Measurements from ENCODE around the gene USB1.

USB1 gene

GRCh38 chr16:58000706-58001676, at the start of gene USB1:
Gene USB1 (plus strand): TSS chr16:58001407. CDS start chr16:58001484, 77 bp downstream.
- DNase-seq, result peak; percentile 71

GRCh38 chr16:57952909-57953308, 48.3 kb upstream of the USB1 start:
- no peak for DNase-seq

- no peak for DNase-seq
Observed at GRCh38 chr16:57953857-57954256, 47.4 kb upstream of the USB1 start.

- DNase-seq, result no peak
Observed at GRCh38 chr16:57955572-57956188, 45.5 kb upstream of the USB1 start.

- DNase-seq, result no peak
Observed at GRCh38 chr16:57956270-57956808, 44.9 kb upstream of the USB1 start.

- DNase-seq, result no peak
Observed at GRCh38 chr16:57956924-57957672, 44.1 kb upstream of the USB1 start.

- DNase-seq, result no peak
Observed at GRCh38 chr16:57957673-57958392, 43.4 kb upstream of the USB1 start.

- DNase-seq, result no peak
Observed at GRCh38 chr16:57958544-57958943, 42.7 kb upstream of the USB1 start.

GRCh38 chr16:57959121-57959520, 42.1 kb upstream of the USB1 start:
- peak; percentile 81 for DNase-seq

- no peak for DNase-seq
Observed at GRCh38 chr16:57959804-57960203, 41.4 kb upstream of the USB1 start.

- DNase-seq, result no peak
Observed at GRCh38 chr16:57960310-57960709, 40.9 kb upstream of the USB1 start.

- DNase-seq, result no peak
Observed at GRCh38 chr16:57960826-57961472, 40.3 kb upstream of the USB1 start.

GRCh38 chr16:57961538-57961937, 39.7 kb upstream of the USB1 start:
- no peak for DNase-seq

GRCh38 chr16:57962046-57962445, 39.2 kb upstream of the USB1 start:
- no peak for DNase-seq

- DNase-seq, result no peak
Observed at GRCh38 chr16:57962756-57963155, 38.5 kb upstream of the USB1 start.

- no peak for DNase-seq
Observed at GRCh38 chr16:57964157-57964700, 37.0 kb upstream of the USB1 start.

GRCh38 chr16:57966204-57966771, 34.9 kb upstream of the USB1 start:
- DNase-seq, result no peak

GRCh38 chr16:57966986-57967385, 34.2 kb upstream of the USB1 start:
- DNase-seq, result no peak

- no peak for DNase-seq
Observed at GRCh38 chr16:57967916-57968315, 33.3 kb upstream of the USB1 start.

GRCh38 chr16:57969451-57970123, 31.6 kb upstream of the USB1 start:
- DNase-seq, result no peak

GRCh38 chr16:57970319-57970718, 30.9 kb upstream of the USB1 start:
- DNase-seq, result no peak
